Spleen (tissue), 11 donors: ENCODE measurements around the gene GRK6. TPM values are rescaled to one million over a fixed set of nuclear protein-coding genes. Genes with fewer than 3 reads are reported as not detected.
"Not testable (repeated sequence)": the region's sequence is repeated elsewhere in the genome, so short reads cannot be mapped to it uniquely, and the experiment has no call there.

Experiments used
- DNase-seq: peaks from one replicate; pipeline ENCODE4 v3.0.0-alpha.2; 2020
- H3K27ac ChIP-seq, 8 donors: fragments of 200-600 bp; sonication (generic) in 7 of 8; 1 replicate in 4 of 8; 2 replicates in 4 of 8; pipeline versions ENCODE4 v1.5.0 to v1.8.0; 2016 to 2021; ENCODE audit warnings: inconsistent platforms in 4 of 8, mild to moderate bottlenecking in 4 of 8, moderate library complexity in 1 of 8
- H3K27me3 ChIP-seq, 7 donors: fragments of 200-600 bp; sonication (generic) in 6 of 7; replicated peaks in 1 of 7; 1 replicate in 4 of 7; 2 replicates in 3 of 7; pipeline versions ENCODE4 v1.5.0 to v1.8.0; 2016 to 2021; ENCODE audit warnings: inconsistent platforms in 3 of 7, mild to moderate bottlenecking in 1 of 7
- H3K36me3 ChIP-seq, 6 donors: fragments of 200-600 bp; sonication (generic) in 5 of 6; 1 replicate in 4 of 6; 2 replicates in 2 of 6; pipeline versions ENCODE4 v1.5.0 to v1.8.0; 2016 to 2021; ENCODE audit warnings: inconsistent platforms in 2 of 6
- H3K4me1 ChIP-seq, 6 donors: fragments of 200-600 bp; sonication (generic) in 5 of 6; 1 replicate in 3 of 6; 2 replicates in 3 of 6; pipeline versions ENCODE4 v1.5.0 to v1.8.0; 2016 to 2021; ENCODE audit warnings: inconsistent platforms in 3 of 6
- H3K4me3 ChIP-seq, 8 donors: fragments of 200-600 bp; sonication (generic) in 7 of 8; 1 replicate in 4 of 8; 2 replicates in 4 of 8; pipeline versions ENCODE4 v1.5.0 to v1.8.0; 2016 to 2021; ENCODE audit warnings: inconsistent platforms in 4 of 8, mild to moderate bottlenecking in 4 of 8, moderate library complexity in 2 of 8
- H3K9me3 ChIP-seq, 8 donors: fragments of 200-600 bp; sonication (generic) in 7 of 8; 1 replicate in 4 of 8; 2 replicates in 4 of 8; pipeline versions ENCODE4 v1.5.0 to v1.8.0; 2016 to 2021; ENCODE audit warnings: inconsistent platforms in 4 of 8
- POLR2A ChIP-seq, 3 donors: fragments of 450-650 bp; IDR thresholded peaks; one replicate each; pipeline ENCODE4 v1.5.1; 2017; ENCODE audit warnings: antibody characterized with exemption in 3 of 3, mild to moderate bottlenecking in 1 of 3
- POLR2AphosphoS5 ChIP-seq, 3 donors: sonication (generic); formaldehyde crosslinking; IDR thresholded peaks; one replicate each; pipeline ENCODE4 v1.5.1; 2017; ENCODE audit warnings: antibody characterized with exemption in 3 of 3
- WGBS, 5 donors: extraction: QIAGEN DNeasy Blood & Tissue Kit in 3 of 5; methylation state at CpG; one replicate each; pipeline versions ENCODE4 v1.1.5 to v1.1.7; 2013 to 2018; 5-methylcytosine and 5-hydroxymethylcytosine counted together
- intact Hi-C: fragments of 100-400 bp; cut with DNase I; formaldehyde crosslinking; loops from one replicate; pipeline ENCODE4 v1.15.0; 2023; ENCODE audit warnings: low total_unique reads
- polyA plus RNA-seq, 3 donors: library from polyadenylated mRNA; stranded (reverse); fragments of 200-250 nt; gene quantifications; one replicate each; pipeline ENCODE4 v1.2.1, GENCODE V29; 2013
- total RNA-seq, 7 donors: library from RNA; depleted of rRNA in 3 of 7; stranded (reverse); fragments of >200 nt in 3 of 7; fragmentation: NEBNext Ultra II Directional in 4 of 7; extraction: Animal tissue kit (Norgen Biotek cat#: 25700) in 4 of 7; gene quantifications; one replicate each; pipeline versions ENCODE4 v1.1.0 to v1.2.1, GENCODE V29; 2016 to 2021
- TF ChIP-seq, protein P1 (sequence below), 11 experiments: fragments of 200-600 bp in 7 of 11; fragments of 450-650 bp in 4 of 11; sonication (generic) in 4 of 11; IDR thresholded peaks in 8 of 11; conservative IDR thresholded peaks in 3 of 11; 1 replicate in 7 of 11; 2 replicates in 4 of 11; pipeline versions ENCODE4 v1.4.0 to v1.8.0; 2016 to 2021; ENCODE audit warnings: antibody characterized with exemption in 11 of 11, inconsistent platforms in 4 of 11, mild to moderate bottlenecking in 1 of 11
- donor health status: healthy with polysubstance abuse.
- donor health status: DM: no; HTN: no; CAD: no; lungs with moderate emphysema.
- donor health status: DM: no; HTN: no; CAD: no.
- donor health status: Bipolar disorder and iron deficiency.
- donor health status: healthy.
- donor health status: DM: no; HTN: no; CAD: no.
- donor health status: DM: yes; HTN: yes; CAD: no.

GRK6 gene
- total and polyA plus RNA-seq, 10 donors: 45.7 to 170 (median 133) TPM

DNA sequence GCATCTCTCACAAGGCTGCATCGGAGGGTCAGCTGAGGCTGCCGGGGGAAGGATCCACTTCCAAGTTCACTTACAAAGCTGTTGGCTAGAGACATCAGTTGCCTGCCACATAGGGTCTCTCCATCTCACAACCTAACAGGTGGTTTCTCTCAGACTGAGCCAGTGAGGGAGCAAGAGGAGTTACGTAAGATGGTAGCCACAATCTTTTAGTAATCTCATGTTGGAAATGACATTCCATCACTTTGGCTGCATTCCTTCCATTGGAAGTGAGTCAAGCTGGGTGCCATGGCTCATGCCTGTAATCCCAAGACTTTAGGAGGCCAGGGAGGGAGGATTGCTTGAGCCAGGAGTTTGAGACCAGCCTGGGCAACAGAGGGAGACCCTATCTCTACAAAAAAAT is 7.4 kb upstream of the GRK6 start:
- 65 to 86% (median 84%) methylated on average over 3 of the region's 3 CpGs for WGBS, 5 donors
- no peak for DNase-seq
- H3K27me3 ChIP-seq: no peaks in the 10 kb centered on the region

DNA sequence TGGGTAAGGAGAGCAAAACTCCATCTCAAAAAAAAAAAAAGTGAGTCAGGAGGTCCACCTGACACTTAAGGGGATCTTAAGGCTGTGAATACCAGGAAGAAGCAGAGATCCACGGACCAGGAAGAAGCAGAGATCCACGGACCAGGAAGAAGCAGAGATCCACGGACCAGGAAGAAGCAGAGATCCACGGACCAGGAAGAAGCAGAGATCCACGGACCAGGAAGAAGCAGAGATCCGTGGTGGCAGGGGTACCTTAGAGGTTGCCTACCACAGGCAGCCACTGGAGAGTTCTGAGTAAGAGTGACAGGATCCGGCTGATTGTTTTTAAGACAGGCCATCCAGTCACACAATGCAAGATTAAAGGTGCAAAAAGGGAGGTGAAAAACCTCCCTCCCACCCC is 6.0 kb upstream of the GRK6 start:
- peaks cover 3 to 45% (median 12%) of the 10 kb centered on the region in 6 donors for H3K4me1 ChIP-seq
- H3K4me3 ChIP-seq, intact Hi-C loops, H3K36me3 ChIP-seq, H3K27me3 ChIP-seq, H3K27ac ChIP-seq, H3K9me3 ChIP-seq, DNase-seq: not testable (repeated sequence)
- WGBS, 5 donors: 70 to 90% (median 73%) methylated on average over 6 to 7 of the region's 7 CpGs

More for the DNA sequence above, 7.4 kb upstream of the GRK6 start:
- H3K36me3 ChIP-seq: no peaks in the 10 kb centered on the region
- peaks cover 0 to 41% (median 6%) of the 10 kb centered on the region in 6 donors for H3K4me1 ChIP-seq
- intact Hi-C loops: no loop called here
- no peak overlapping the region for H3K4me3 ChIP-seq
- TF ChIP-seq POLR2A (IDR thresholded peaks at IDR 0.05): no peak
- TF ChIP-seq POLR2AphosphoS5 (IDR thresholded peaks at IDR 0.05): peak in 1 of 3 donors; percentile 20
- TF ChIP-seq, protein P1, sequence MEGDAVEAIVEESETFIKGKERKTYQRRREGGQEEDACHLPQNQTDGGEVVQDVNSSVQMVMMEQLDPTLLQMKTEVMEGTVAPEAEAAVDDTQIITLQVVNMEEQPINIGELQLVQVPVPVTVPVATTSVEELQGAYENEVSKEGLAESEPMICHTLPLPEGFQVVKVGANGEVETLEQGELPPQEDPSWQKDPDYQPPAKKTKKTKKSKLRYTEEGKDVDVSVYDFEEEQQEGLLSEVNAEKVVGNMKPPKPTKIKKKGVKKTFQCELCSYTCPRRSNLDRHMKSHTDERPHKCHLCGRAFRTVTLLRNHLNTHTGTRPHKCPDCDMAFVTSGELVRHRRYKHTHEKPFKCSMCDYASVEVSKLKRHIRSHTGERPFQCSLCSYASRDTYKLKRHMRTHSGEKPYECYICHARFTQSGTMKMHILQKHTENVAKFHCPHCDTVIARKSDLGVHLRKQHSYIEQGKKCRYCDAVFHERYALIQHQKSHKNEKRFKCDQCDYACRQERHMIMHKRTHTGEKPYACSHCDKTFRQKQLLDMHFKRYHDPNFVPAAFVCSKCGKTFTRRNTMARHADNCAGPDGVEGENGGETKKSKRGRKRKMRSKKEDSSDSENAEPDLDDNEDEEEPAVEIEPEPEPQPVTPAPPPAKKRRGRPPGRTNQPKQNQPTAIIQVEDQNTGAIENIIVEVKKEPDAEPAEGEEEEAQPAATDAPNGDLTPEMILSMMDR (IDR thresholded peaks at IDR 0.05 in 8 of 11, conservative IDR thresholded peaks at IDR 0.05 in 3 of 11): no peak
- no peaks in the 10 kb centered on the region for H3K9me3 ChIP-seq
- H3K27ac ChIP-seq: peak overlapping the region in 2 of 8 donors; percentile 21 to 59

DNA sequence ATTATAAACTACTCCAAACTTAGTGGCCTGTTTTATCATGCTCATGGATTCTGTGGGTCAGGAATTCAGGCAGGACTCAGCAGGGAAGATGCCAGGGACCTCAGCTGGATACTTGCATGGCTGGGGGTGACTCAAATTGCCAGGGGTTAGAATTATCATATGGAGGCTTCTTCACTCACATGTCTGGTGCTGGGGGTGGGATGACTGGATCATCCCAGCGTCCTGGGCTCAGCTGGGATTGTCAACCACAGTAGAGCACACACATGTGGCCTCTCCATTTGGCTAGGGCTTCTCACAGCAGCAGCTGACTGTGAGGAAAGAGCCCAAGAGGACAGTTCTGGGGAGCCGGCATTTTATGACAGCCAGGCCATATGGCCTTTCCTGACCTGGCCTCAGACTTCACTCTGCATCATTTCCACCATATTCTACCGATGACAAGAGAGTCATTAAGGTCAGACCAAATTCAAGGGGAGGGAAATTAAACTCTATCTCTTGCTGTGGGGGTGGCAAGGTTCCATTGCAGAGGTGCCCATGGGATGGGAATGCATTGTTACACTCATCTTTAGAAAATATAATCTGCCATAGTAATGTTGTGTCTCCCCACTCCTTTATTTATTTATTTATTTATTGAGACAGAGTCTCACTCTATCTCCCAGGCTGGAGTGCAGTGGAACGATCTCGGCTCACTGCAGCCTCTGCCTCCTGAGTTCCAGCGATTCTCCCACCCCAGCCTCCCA is 5.2 kb upstream of the GRK6 start:
- no peak for DNase-seq
- no peaks in the 10 kb centered on the region for H3K36me3 ChIP-seq
- H3K27ac ChIP-seq: no peak overlapping the region
- TF ChIP-seq POLR2AphosphoS5 (IDR thresholded peaks at IDR 0.05) (no peak), POLR2A (IDR thresholded peaks at IDR 0.05) (no peak)
- TF ChIP-seq, protein P1 (IDR thresholded peaks at IDR 0.05 in 8 of 11, conservative IDR thresholded peaks at IDR 0.05 in 3 of 11): no peak
- intact Hi-C loops: no loop called here
- peaks cover 5 to 42% (median 13%) of the 10 kb centered on the region in 6 donors for H3K4me1 ChIP-seq
- no peaks in the 10 kb centered on the region for H3K27me3 ChIP-seq
- WGBS, 5 donors: 82 to 88% (median 87%) methylated on average over 6 of the region's 6 CpGs
- no peak overlapping the region for H3K4me3 ChIP-seq
- H3K9me3 ChIP-seq: no peaks in the 10 kb centered on the region

DNA sequence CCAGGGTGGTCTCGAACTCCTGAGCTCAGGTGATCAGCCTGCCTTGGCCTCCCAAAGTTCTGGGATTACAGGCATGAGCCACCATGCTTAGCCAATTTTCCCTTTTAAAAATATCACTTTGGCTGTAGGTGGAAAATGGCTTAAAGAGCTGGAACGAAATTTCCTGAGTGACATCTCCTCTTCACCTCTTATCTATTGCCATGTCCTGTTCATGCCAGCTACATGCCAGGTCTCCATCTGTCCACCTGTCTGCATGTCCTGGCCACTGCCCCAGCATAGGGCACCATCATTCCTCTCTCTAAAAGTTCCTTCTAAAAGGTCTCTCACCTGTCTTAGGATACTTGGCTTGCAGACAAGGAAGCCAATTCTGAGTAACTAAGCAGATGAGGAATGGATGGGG is 2.8 kb upstream of the GRK6 start:
- no peak overlapping the region for H3K4me3 ChIP-seq
- TF ChIP-seq POLR2A (IDR thresholded peaks at IDR 0.05): no peak
- TF ChIP-seq POLR2AphosphoS5 (IDR thresholded peaks at IDR 0.05): no peak
- TF ChIP-seq, protein P1 (IDR thresholded peaks at IDR 0.05 in 8 of 11, conservative IDR thresholded peaks at IDR 0.05 in 3 of 11): no peak
- intact Hi-C loops: no loop called here
- 81 to 96% (median 90%) methylated on average over 2 of the region's 2 CpGs for WGBS, 5 donors
- H3K27ac ChIP-seq: no peak overlapping the region
- H3K27me3 ChIP-seq: no peaks in the 10 kb centered on the region
- no peak for DNase-seq
- H3K9me3 ChIP-seq: no peaks in the 10 kb centered on the region
- peaks cover 18 to 47% (median 27%) of the 10 kb centered on the region in 6 donors for H3K4me1 ChIP-seq
- no peaks in the 10 kb centered on the region for H3K36me3 ChIP-seq
